SK-N-MC (cell line): ENCODE measurements around the gene CBX4.

Source experiments
- EZH2 ChIP-seq: fragments of 200-600 bp; sonication (generic); IDR thresholded peaks from one replicate; pipeline ENCODE4 v1.6.1; 2017; ENCODE audit warnings: antibody characterized with exemption
- FOXP2 ChIP-seq: optimal IDR thresholded peaks from 2 replicates; pipeline ENCODE3; 2011; ENCODE audit warnings: mild to moderate bottlenecking, moderate library complexity; ENCODE audit not compliant: insufficient read depth; ENCODE audit errors: extremely low read length, control extremely low read depth
- POLR2AphosphoS5 ChIP-seq: IDR thresholded peaks from 2 replicates; pipeline ENCODE4 v1.6.1; 2012; ENCODE audit warnings: mild to moderate bottlenecking, low read depth, low read length, borderline replicate concordance

GRCh38 chr17:79840269-79840988 is 1.2 kb upstream of the CBX4 start:
- no peak for TF ChIP-seq EZH2
- TF ChIP-seq POLR2AphosphoS5: no peak
- TF ChIP-seq FOXP2: no peak
